K562 (cell line): Measurements from ENCODE around the gene RPL7A. TPM values are rescaled to one million over a fixed set of nuclear protein-coding genes. Genes with fewer than 3 reads are reported as not detected.

Experiments
- BCL6 ChIP-seq: fragments of 250-450 bp; sonication (Bioruptor Pico); IDR thresholded peaks from 2 replicates; pipeline ENCODE4 v1.4.0; 2020
- DIDO1 ChIP-seq: fragments of 450-650 bp; IDR thresholded peaks from 2 replicates; pipeline ENCODE4 v1.6.1; 2016; ENCODE audit warnings: low read depth, missing biosample characterization, missing genetic modification characterization
- E2F3 ChIP-seq: fragments of 250-450 bp; sonication (Bioruptor Pico); IDR thresholded peaks from 2 replicates; pipeline ENCODE4 v1.4.0; 2020; ENCODE audit warnings: mild to moderate bottlenecking
- ELF2 ChIP-seq: fragments of 250-450 bp; sonication (Bioruptor Pico); IDR thresholded peaks from 2 replicates; pipeline ENCODE4 v1.5.0; 2021; ENCODE audit warnings: mild to moderate bottlenecking
- FUS ChIP-seq: fragments of 200-400 bp; formaldehyde crosslinking; optimal IDR thresholded peaks from 2 replicates; pipeline ENCODE3; 2017; ENCODE audit warnings: low read depth, low read length
- GATAD2A ChIP-seq: fragments of 450-650 bp; IDR thresholded peaks from 2 replicates; pipeline ENCODE4 v1.6.1; 2017
- KAT2B ChIP-seq: IDR thresholded peaks from one replicate; pipeline ENCODE4 v1.6.1; 2012; ENCODE audit warnings: low read depth, mild to moderate bottlenecking, control low read depth, inconsistent platforms, low read length, moderate library complexity
- KAT8 ChIP-seq: fragments of 450-650 bp; IDR thresholded peaks from 2 replicates; pipeline ENCODE4 v1.6.1; 2016; ENCODE audit warnings: low read depth, mild to moderate bottlenecking
- NFATC3 ChIP-seq: fragments of 450-650 bp; IDR thresholded peaks from 2 replicates; pipeline ENCODE4 v1.6.1; 2017; ENCODE audit warnings: mild to moderate bottlenecking
- NRF1 ChIP-seq, 2 experiments: fragments of 450-650 bp; IDR thresholded peaks in 1 of 2; conservative IDR thresholded peaks in 1 of 2; 2 replicates each; pipeline ENCODE4 v1.6.1; 2014; ENCODE audit warnings: mild to moderate bottlenecking in 2 of 2
- POLR2A ChIP-seq: fragments of 450-650 bp; conservative IDR thresholded peaks from 2 replicates; pipeline ENCODE4 v1.6.1; 2016
- POLR2AphosphoS5 ChIP-seq: IDR thresholded peaks from 2 replicates; pipeline ENCODE4 v1.6.1; 2011; ENCODE audit warnings: mild to moderate bottlenecking, low read depth, low read length, moderate library complexity; ENCODE audit not compliant: control insufficient read depth, insufficient read depth
- SMARCA5 ChIP-seq: fragments of 450-650 bp; IDR thresholded peaks from 2 replicates; pipeline ENCODE4 v1.6.1; 2016
- SMARCC2 ChIP-seq: fragments of 450-650 bp; IDR thresholded peaks from 2 replicates; pipeline ENCODE4 v1.6.1; 2017; ENCODE audit warnings: antibody characterized with exemption, moderate library complexity, mild to moderate bottlenecking, low read depth
- STAG1 ChIP-seq: sonication (generic); formaldehyde crosslinking; IDR thresholded peaks from 2 replicates; pipeline ENCODE4 v1.5.0; 2020; ENCODE audit warnings: missing genetic modification reagents, borderline replicate concordance
- TAF7 ChIP-seq: fragments of 450-650 bp; IDR thresholded peaks from 2 replicates; pipeline ENCODE4 v1.6.1; 2016; ENCODE audit warnings: missing genetic modification characterization, missing compliant biosample characterization
- ZNF134 ChIP-seq: fragments of 250-450 bp; sonication (Bioruptor Pico); conservative IDR thresholded peaks from 2 replicates; pipeline ENCODE4 v1.4.0; 2020
- ZNF644 ChIP-seq: fragments of 200-800 bp; sonication (Bioruptor generic); IDR thresholded peaks from 2 replicates; pipeline ENCODE4 v1.6.1; 2016; ENCODE audit warnings: low read depth, missing genetic modification characterization, missing compliant biosample characterization
- ZNF699 ChIP-seq: fragments of 250-450 bp; sonication (Bioruptor Pico); IDR thresholded peaks from 2 replicates; pipeline ENCODE4 v1.8.0; 2021; ENCODE audit warnings: mild to moderate bottlenecking, moderate library complexity; ENCODE audit not compliant: insufficient replicate concordance
- ZNF764 ChIP-seq: fragments of 250-450 bp; sonication (Bioruptor Pico); IDR thresholded peaks from 2 replicates; pipeline ENCODE4 v1.4.0; 2020; ENCODE audit warnings: low read depth, mild to moderate bottlenecking, moderate library complexity
- ZZZ3 ChIP-seq: fragments of 450-650 bp; IDR thresholded peaks from 2 replicates; pipeline ENCODE4 v1.6.1; 2016; ENCODE audit warnings: antibody characterized with exemption, mild to moderate bottlenecking, moderate library complexity
- polyA plus RNA-seq, 8 experiments: library from polyadenylated mRNA; depleted of rRNA in 4 of 8; stranded (reverse) in 5 of 8; unstranded in 3 of 8; fragments of >200 nt; fragmentation: Nextera tagmentation in 2 of 8; fragmentation: Illumina TruSeq in 1 of 8; extraction: Ambion mirVana in 2 of 8; extraction: Trizol in 1 of 8; gene quantifications; 2 replicates each; pipeline versions ENCODE4 v1.2.1 to v1.2.3, GENCODE V29; 2011 to 2014; ENCODE audit warnings: inconsistent platforms in 1 of 8, missing spikeins in 1 of 8
- total RNA-seq, 7 experiments: library from RNA; depleted of rRNA in 6 of 7; stranded (reverse); fragments of >200 nt in 6 of 7; fragmentation: Illumina TruSeq in 2 of 7; extraction: Trizol in 2 of 7; gene quantifications; 2 replicates each; pipeline versions ENCODE4 v1.2.1 to v1.2.3, GENCODE V29; 2011 to 2021; ENCODE audit warnings: low replicate concordance in 1 of 7
- TF ChIP-seq, protein P1 (sequence below): fragments of 450-650 bp; formaldehyde crosslinking; IDR thresholded peaks from 2 replicates; pipeline ENCODE4 v1.4.0; 2020; ENCODE audit warnings: mild to moderate bottlenecking, moderate library complexity
- TF ChIP-seq, protein P2 (sequence below): fragments of 450-650 bp; IDR thresholded peaks from 2 replicates; pipeline ENCODE4 v1.6.1; 2016; ENCODE audit warnings: antibody characterized with exemption
- TF ChIP-seq, protein P3 (sequence below): fragments of 250-450 bp; sonication (Bioruptor Pico); IDR thresholded peaks from 2 replicates; pipeline ENCODE4 v1.5.0; 2021
- TF ChIP-seq, protein P4 (sequence below): fragments of 450-650 bp; formaldehyde crosslinking; conservative IDR thresholded peaks from 2 replicates; pipeline ENCODE4 v1.4.0; 2022; ENCODE audit warnings: mild to moderate bottlenecking, missing genetic modification characterization
- TF ChIP-seq, protein P5 (sequence below): sonication (generic); formaldehyde crosslinking; IDR thresholded peaks from 2 replicates; pipeline ENCODE4 v1.9.0; 2022; ENCODE audit warnings: mild to moderate bottlenecking, missing genetic modification reagents

RPL7A gene
- total and polyA plus RNA-seq, 9 of the 15 experiments (the other 6 are each of a cell fraction or from before 2014, with no cell fraction given): 1,935 to 3,760 (median 2,652) TPM

DNA sequence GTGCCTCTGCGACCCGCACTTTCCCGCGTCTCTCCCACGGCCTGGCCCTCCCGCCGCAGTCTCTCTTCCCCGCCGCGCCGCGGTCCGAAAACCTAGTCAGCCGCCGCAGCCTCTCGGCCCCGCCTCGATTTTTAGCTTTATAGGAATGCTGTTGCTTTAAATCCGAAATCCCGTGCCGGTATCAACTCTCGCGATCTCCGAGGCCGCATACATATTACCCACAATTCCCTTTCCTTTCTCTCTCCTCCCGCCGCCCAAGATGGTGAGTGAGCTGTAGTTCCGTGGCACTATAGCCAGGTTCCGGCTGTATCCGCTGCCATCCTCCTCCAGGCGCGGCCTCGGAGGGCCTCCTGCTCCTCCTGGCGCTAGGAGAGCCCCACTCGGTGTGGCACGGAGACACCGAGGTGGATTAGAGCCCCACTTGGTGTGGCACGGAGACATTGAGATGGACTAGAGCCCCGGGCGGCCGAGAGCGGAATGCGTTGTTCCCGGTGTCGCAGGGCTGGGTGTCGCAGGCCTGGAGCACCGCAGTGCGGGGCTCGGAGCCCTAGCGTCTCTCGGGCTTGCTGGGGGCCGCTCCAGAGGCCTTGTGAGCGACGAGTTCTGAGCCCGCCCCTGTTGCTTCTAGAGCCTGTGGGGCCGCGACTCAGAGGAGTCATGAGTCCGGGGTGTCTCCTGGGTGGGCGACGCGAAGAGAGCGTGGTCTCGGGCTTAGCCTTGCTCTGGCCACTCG lies at the start of gene RPL7A, which contains the start of gene MED22 (continued):
- TF ChIP-seq, protein P1, sequence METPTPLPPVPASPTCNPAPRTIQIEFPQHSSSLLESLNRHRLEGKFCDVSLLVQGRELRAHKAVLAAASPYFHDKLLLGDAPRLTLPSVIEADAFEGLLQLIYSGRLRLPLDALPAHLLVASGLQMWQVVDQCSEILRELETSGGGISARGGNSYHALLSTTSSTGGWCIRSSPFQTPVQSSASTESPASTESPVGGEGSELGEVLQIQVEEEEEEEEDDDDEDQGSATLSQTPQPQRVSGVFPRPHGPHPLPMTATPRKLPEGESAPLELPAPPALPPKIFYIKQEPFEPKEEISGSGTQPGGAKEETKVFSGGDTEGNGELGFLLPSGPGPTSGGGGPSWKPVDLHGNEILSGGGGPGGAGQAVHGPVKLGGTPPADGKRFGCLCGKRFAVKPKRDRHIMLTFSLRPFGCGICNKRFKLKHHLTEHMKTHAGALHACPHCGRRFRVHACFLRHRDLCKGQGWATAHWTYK (CRISPR knock-in tag): peak; percentile 85; the same call in 1 of the 2 replicates
- TF ChIP-seq, protein P2, sequence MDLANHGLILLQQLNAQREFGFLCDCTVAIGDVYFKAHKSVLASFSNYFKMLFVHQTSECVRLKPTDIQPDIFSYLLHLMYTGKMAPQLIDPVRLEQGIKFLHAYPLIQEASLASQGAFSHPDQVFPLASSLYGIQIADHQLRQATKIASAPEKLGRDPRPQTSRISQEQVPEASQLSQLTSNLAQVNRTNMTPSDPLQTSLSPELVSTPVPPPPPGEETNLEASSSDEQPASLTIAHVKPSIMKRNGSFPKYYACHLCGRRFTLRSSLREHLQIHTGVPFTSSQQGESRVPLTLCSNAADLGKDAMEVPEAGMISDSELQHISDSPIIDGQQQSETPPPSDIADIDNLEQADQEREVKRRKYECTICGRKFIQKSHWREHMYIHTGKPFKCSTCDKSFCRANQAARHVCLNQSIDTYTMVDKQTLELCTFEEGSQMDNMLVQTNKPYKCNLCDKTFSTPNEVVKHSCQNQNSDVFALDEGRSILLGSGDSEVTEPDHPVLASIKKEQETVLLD: no peak
- TF ChIP-seq ELF2 (CRISPR knock-in tag) (peak; percentile 58; the same call in 1 of the 2 replicates), E2F3 (CRISPR knock-in tag) (peak; percentile 68; the same call in 1 of the 2 replicates), KAT2B (peak; percentile 34), FUS (no peak), ZNF764 (CRISPR knock-in tag) (no peak), GATAD2A (no peak; the same call in 1 of the 2 replicates), KAT8 (no peak), ZNF699 (CRISPR knock-in tag) (no peak), NFATC3 (0 out of 2 replicates have a peak, but pooled peaks have one; percentile 62), SMARCA5 (no peak), NRF1 (conservative IDR thresholded peaks at IDR 0.05 in 1 of 2, IDR thresholded peaks at IDR 0.05 in 1 of 2) (0 out of 4 replicates have a peak, but pooled peaks of 1 of the 2 experiments have one; percentile 8), DIDO1 (0 out of 2 replicates have a peak, but pooled peaks have one; percentile 25), SMARCC2 (no peak), BCL6 (CRISPR knock-in tag) (no peak), TAF7 (tag) (peak; percentile 100), STAG1 (CRISPR knock-in tag) (no peak), POLR2A (peak; percentile 99), POLR2AphosphoS5 (peak; percentile 98), ZNF644 (no peak), ZNF134 (CRISPR knock-in tag) (no peak), ZZZ3 (peak; percentile 100)
- TF ChIP-seq, protein P3, sequence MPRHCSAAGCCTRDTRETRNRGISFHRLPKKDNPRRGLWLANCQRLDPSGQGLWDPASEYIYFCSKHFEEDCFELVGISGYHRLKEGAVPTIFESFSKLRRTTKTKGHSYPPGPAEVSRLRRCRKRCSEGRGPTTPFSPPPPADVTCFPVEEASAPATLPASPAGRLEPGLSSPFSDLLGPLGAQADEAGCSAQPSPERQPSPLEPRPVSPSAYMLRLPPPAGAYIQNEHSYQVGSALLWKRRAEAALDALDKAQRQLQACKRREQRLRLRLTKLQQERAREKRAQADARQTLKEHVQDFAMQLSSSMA (CRISPR knock-in tag): no peak
- TF ChIP-seq, protein P4, sequence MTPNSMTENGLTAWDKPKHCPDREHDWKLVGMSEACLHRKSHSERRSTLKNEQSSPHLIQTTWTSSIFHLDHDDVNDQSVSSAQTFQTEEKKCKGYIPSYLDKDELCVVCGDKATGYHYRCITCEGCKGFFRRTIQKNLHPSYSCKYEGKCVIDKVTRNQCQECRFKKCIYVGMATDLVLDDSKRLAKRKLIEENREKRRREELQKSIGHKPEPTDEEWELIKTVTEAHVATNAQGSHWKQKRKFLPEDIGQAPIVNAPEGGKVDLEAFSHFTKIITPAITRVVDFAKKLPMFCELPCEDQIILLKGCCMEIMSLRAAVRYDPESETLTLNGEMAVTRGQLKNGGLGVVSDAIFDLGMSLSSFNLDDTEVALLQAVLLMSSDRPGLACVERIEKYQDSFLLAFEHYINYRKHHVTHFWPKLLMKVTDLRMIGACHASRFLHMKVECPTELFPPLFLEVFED (CRISPR knock-in tag): peak; percentile 88
- TF ChIP-seq, protein P5, sequence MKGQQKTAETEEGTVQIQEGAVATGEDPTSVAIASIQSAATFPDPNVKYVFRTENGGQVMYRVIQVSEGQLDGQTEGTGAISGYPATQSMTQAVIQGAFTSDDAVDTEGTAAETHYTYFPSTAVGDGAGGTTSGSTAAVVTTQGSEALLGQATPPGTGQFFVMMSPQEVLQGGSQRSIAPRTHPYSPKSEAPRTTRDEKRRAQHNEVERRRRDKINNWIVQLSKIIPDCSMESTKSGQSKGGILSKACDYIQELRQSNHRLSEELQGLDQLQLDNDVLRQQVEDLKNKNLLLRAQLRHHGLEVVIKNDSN (CRISPR knock-in tag): no peak
